Spleen (tissue), 11 donors: ENCODE measurements around the gene MX2. TPM values are rescaled to one million over a fixed set of nuclear protein-coding genes. Genes with fewer than 3 reads are reported as not detected.
A peak's percentile ranks its signal among the peaks of the same experiment; 100 is the strongest.

ENCODE experiments used
- DNase-seq: peaks from one replicate; pipeline ENCODE4 v3.0.0-alpha.2; 2020
- H3K27ac ChIP-seq, 8 donors: fragments of 200-600 bp; sonication (generic) in 7 of 8; 1 replicate in 4 of 8; 2 replicates in 4 of 8; pipeline versions ENCODE4 v1.5.0 to v1.8.0; 2016 to 2021; ENCODE audit warnings: inconsistent platforms in 4 of 8, mild to moderate bottlenecking in 4 of 8, moderate library complexity in 1 of 8
- H3K27me3 ChIP-seq, 7 donors: fragments of 200-600 bp; sonication (generic) in 6 of 7; replicated peaks in 1 of 7; 1 replicate in 4 of 7; 2 replicates in 3 of 7; pipeline versions ENCODE4 v1.5.0 to v1.8.0; 2016 to 2021; ENCODE audit warnings: inconsistent platforms in 3 of 7, mild to moderate bottlenecking in 1 of 7
- H3K36me3 ChIP-seq, 6 donors: fragments of 200-600 bp; sonication (generic) in 5 of 6; 1 replicate in 4 of 6; 2 replicates in 2 of 6; pipeline versions ENCODE4 v1.5.0 to v1.8.0; 2016 to 2021; ENCODE audit warnings: inconsistent platforms in 2 of 6
- H3K4me1 ChIP-seq, 6 donors: fragments of 200-600 bp; sonication (generic) in 5 of 6; 1 replicate in 3 of 6; 2 replicates in 3 of 6; pipeline versions ENCODE4 v1.5.0 to v1.8.0; 2016 to 2021; ENCODE audit warnings: inconsistent platforms in 3 of 6
- H3K4me3 ChIP-seq, 8 donors: fragments of 200-600 bp; sonication (generic) in 7 of 8; 1 replicate in 4 of 8; 2 replicates in 4 of 8; pipeline versions ENCODE4 v1.5.0 to v1.8.0; 2016 to 2021; ENCODE audit warnings: inconsistent platforms in 4 of 8, mild to moderate bottlenecking in 4 of 8, moderate library complexity in 2 of 8
- H3K9me3 ChIP-seq, 8 donors: fragments of 200-600 bp; sonication (generic) in 7 of 8; 1 replicate in 4 of 8; 2 replicates in 4 of 8; pipeline versions ENCODE4 v1.5.0 to v1.8.0; 2016 to 2021; ENCODE audit warnings: inconsistent platforms in 4 of 8
- CTCF ChIP-seq, 11 experiments: fragments of 200-600 bp in 7 of 11; fragments of 450-650 bp in 4 of 11; sonication (generic) in 4 of 11; IDR thresholded peaks in 8 of 11; conservative IDR thresholded peaks in 3 of 11; 1 replicate in 7 of 11; 2 replicates in 4 of 11; pipeline versions ENCODE4 v1.4.0 to v1.8.0; 2016 to 2021; ENCODE audit warnings: antibody characterized with exemption in 11 of 11, inconsistent platforms in 4 of 11, mild to moderate bottlenecking in 1 of 11
- POLR2A ChIP-seq, 3 donors: fragments of 450-650 bp; IDR thresholded peaks; one replicate each; pipeline ENCODE4 v1.5.1; 2017; ENCODE audit warnings: antibody characterized with exemption in 3 of 3, mild to moderate bottlenecking in 1 of 3
- POLR2AphosphoS5 ChIP-seq, 3 donors: sonication (generic); formaldehyde crosslinking; IDR thresholded peaks; one replicate each; pipeline ENCODE4 v1.5.1; 2017; ENCODE audit warnings: antibody characterized with exemption in 3 of 3
- WGBS, 5 donors: extraction: QIAGEN DNeasy Blood & Tissue Kit in 3 of 5; methylation state at CpG; one replicate each; pipeline versions ENCODE4 v1.1.5 to v1.1.7; 2013 to 2018; 5-methylcytosine and 5-hydroxymethylcytosine counted together
- intact Hi-C: fragments of 100-400 bp; cut with DNase I; formaldehyde crosslinking; loops from one replicate; pipeline ENCODE4 v1.15.0; 2023; ENCODE audit warnings: low total_unique reads
- polyA plus RNA-seq, 3 donors: library from polyadenylated mRNA; stranded (reverse); fragments of 200-250 nt; gene quantifications; one replicate each; pipeline ENCODE4 v1.2.1, GENCODE V29; 2013
- total RNA-seq, 7 donors: library from RNA; depleted of rRNA in 3 of 7; stranded (reverse); fragments of >200 nt in 3 of 7; fragmentation: NEBNext Ultra II Directional in 4 of 7; extraction: Animal tissue kit (Norgen Biotek cat#: 25700) in 4 of 7; gene quantifications; one replicate each; pipeline versions ENCODE4 v1.1.0 to v1.2.1, GENCODE V29; 2016 to 2021
- donor health status: healthy with polysubstance abuse.
- donor health status: DM: no; HTN: no; CAD: no; lungs with moderate emphysema.
- donor health status: DM: no; HTN: no; CAD: no.
- donor health status: Bipolar disorder and iron deficiency.
- donor health status: healthy.
- donor health status: DM: no; HTN: no; CAD: no.
- donor health status: DM: yes; HTN: yes; CAD: no.

The MX2 gene
- total and polyA plus RNA-seq, 10 donors = 20.0 to 109 (median 71.8) TPM

GRCh38 chr21:41370840-41371684 lies 9.2 kb downstream of the MX2 start:
- peak overlapping the region in 6 of 8 donors; percentile 20 to 99 (median 92) for H3K27ac ChIP-seq
- peaks cover 0 to 41% (median 0%) of the 10 kb centered on the region in 6 donors for H3K36me3 ChIP-seq
- no peaks in the 10 kb centered on the region for H3K9me3 ChIP-seq
- peaks cover 0 to 5% (median 0%) of the 10 kb centered on the region in 7 donors for H3K27me3 ChIP-seq
- 62 to 77% (median 74%) methylated on average over 12 of the region's 12 CpGs for WGBS, 5 donors
- DNase-seq = peak; percentile 67
- intact Hi-C loops = no loop called here
- TF ChIP-seq POLR2A (IDR thresholded peaks at IDR 0.05) (no peak), POLR2AphosphoS5 (IDR thresholded peaks at IDR 0.05) (peak in 1 of 3 donors; percentile 31), CTCF (IDR thresholded peaks at IDR 0.05 in 8 of 11, conservative IDR thresholded peaks at IDR 0.05 in 3 of 11) (no peak)
- peaks cover 26 to 86% (median 62%) of the 10 kb centered on the region in 6 donors for H3K4me1 ChIP-seq
- H3K4me3 ChIP-seq = peak overlapping the region in 4 of 8 donors; percentile 32 to 68 (median 46)

- no peaks in the 10 kb centered on the region for H3K9me3 ChIP-seq
- TF ChIP-seq POLR2AphosphoS5 (IDR thresholded peaks at IDR 0.05) (no peak), POLR2A (IDR thresholded peaks at IDR 0.05) (no peak), CTCF (IDR thresholded peaks at IDR 0.05 in 8 of 11, conservative IDR thresholded peaks at IDR 0.05 in 3 of 11) (no peak)
- 84 to 98% (median 90%) methylated on average over 6 to 7 of the region's 7 CpGs for WGBS, 5 donors
- peak overlapping the region in 5 of 8 donors; percentile 12 to 99 (median 95) for H3K27ac ChIP-seq
- peaks cover 0 to 47% (median 2%) of the 10 kb centered on the region in 6 donors for H3K36me3 ChIP-seq
- H3K4me1 ChIP-seq = peaks cover 20 to 81% (median 56%) of the 10 kb centered on the region in 6 donors
- DNase-seq = no peak
- H3K27me3 ChIP-seq = peaks cover 0 to 5% (median 0%) of the 10 kb centered on the region in 7 donors
- intact Hi-C loops = no loop called here
- H3K4me3 ChIP-seq = peak overlapping the region in 1 of 8 donors; percentile 50
Measured at GRCh38 chr21:41371685-41372030, 9.8 kb downstream of the MX2 start.

- Histone ChIP-seq H3K4me1 (peaks cover 5 to 65% (median 40%) of the 10 kb centered on the region in 6 donors), H3K27ac (no peak overlapping the region), H3K27me3 (peaks cover 0 to 5% (median 0%) of the 10 kb centered on the region in 7 donors), H3K4me3 (no peak overlapping the region), H3K9me3 (no peaks in the 10 kb centered on the region), H3K36me3 (peaks cover 0 to 54% (median 18%) of the 10 kb centered on the region in 6 donors)
- 66 to 83% (median 73%) methylated on average over 4 of the region's 4 CpGs for WGBS, 5 donors
- peak; percentile 52 for DNase-seq
- TF ChIP-seq CTCF (IDR thresholded peaks at IDR 0.05 in 8 of 11, conservative IDR thresholded peaks at IDR 0.05 in 3 of 11) (no peak), POLR2AphosphoS5 (IDR thresholded peaks at IDR 0.05) (no peak), POLR2A (IDR thresholded peaks at IDR 0.05) (no peak)
- intact Hi-C loops = no loop called here
Measured at GRCh38 chr21:41373253-41373652, 11.4 kb downstream of the MX2 start.

GRCh38 chr21:41373763-41374162 lies 11.9 kb downstream of the MX2 start:
- 82 to 95% (median 91%) methylated on average over 8 of the region's 8 CpGs for WGBS, 5 donors
- peak; percentile 72 for DNase-seq
- peaks cover 0 to 5% (median 0%) of the 10 kb centered on the region in 7 donors for H3K27me3 ChIP-seq
- no peak overlapping the region for H3K27ac ChIP-seq
- no peak overlapping the region for H3K4me3 ChIP-seq
- intact Hi-C loops = no loop called here
- H3K9me3 ChIP-seq = no peaks in the 10 kb centered on the region
- H3K36me3 ChIP-seq = peaks cover 0 to 57% (median 23%) of the 10 kb centered on the region in 6 donors
- TF ChIP-seq CTCF (IDR thresholded peaks at IDR 0.05 in 8 of 11, conservative IDR thresholded peaks at IDR 0.05 in 3 of 11) (no peak), POLR2A (IDR thresholded peaks at IDR 0.05) (no peak), POLR2AphosphoS5 (IDR thresholded peaks at IDR 0.05) (no peak)
- peaks cover 2 to 59% (median 35%) of the 10 kb centered on the region in 6 donors for H3K4me1 ChIP-seq
